ENCODE measurements around the gene SLIT1. TPM values are rescaled to one million over a fixed set of nuclear protein-coding genes. Genes with fewer than 3 reads are reported as not detected.

Gene SLIT1
- total and polyA plus RNA-seq, 3 donors from 2014 or later: 1.9 to 4.6 (median 2.5) TPM

DNA sequence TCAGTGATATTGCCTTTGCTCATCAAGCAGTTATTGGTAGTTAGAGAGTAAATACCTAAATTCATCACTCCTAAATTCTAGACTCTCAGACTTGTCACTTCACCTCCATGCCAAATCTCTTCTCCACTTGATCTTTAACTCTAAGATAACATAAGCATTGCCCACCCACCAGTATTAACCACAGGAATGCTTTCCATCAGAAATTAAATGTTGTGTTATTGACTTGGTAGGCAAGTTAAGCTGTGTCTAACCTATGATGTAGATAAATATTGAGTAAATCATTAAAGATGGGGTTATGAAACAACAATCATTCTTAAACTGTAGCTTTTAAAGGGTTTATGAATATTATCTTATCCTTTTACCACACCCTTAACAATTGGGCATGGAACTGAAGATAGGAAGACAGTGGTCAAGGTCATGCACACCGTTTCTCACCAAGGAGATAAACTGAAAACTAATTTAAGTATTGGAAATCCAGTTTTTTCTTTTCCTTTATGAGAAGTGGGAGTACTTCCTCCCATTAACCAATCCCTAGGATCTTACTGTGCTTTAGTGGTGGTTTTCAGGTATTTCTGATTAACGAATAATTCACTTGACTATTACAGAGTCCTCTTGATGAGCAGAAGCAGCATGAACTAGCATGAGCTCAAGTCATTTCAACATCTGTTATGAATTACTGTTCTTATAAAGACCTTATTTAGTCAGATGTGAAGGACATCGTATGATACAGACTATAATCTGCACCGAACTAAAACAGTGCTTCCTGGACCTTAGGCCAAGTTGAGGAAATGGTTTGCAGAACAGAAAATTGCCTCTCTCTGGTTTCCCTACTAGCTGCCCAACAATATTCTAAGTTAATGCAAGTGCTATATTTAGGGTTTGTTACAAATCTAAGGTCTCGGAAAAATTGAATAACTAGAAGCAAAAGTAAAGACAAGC lies 211.7 kb downstream of the SLIT1 start:
- no peaks in the 10 kb centered on the region for H3K27me3 ChIP-seq
- 48 to 50% methylated on average over 5 of the region's 5 CpGs for WGBS, 2 donors
- no peak for TF ChIP-seq POLR2A (IDR thresholded peaks at IDR 0.05)
- DNase-seq: no peak
- H3K27ac ChIP-seq: no peak overlapping the region
- H3K36me3 ChIP-seq (ENCODE audit: low read depth, missing control alignments): no peaks in the 10 kb centered on the region
- H3K4me3 ChIP-seq: no peak overlapping the region
- H3K9me3 ChIP-seq: no peaks in the 10 kb centered on the region
- no peaks in the 10 kb centered on the region for H3K4me1 ChIP-seq
- intact Hi-C loops (cut with DNase I; ENCODE audit: low total_unique reads): no loop called here

DNA sequence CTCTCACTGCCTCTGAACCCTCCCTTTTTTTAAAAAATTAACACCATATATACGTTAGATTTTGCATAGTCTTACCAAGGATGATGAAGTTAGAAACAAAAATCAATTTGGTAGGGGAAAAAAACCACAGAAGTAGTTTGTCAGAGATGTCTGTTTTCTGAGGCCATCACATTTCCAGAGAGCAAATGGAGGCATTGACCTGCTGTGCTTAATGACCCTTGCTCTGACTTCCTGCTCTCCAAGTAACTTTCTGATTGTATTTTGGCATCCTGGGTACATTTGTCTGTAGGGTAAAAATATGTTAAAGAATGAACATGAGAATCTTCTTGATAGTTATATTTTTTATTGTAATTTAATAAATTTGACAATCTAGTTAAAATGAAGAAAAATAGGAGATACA lies 213.5 kb downstream of the SLIT1 start:
- 83 to 88% methylated on average over 1 of the region's 1 CpG for WGBS, 2 donors
- intact Hi-C loops (cut with DNase I; ENCODE audit: low total_unique reads): no loop called here
- no peaks in the 10 kb centered on the region for H3K36me3 ChIP-seq (ENCODE audit: low read depth, missing control alignments)
- no peaks in the 10 kb centered on the region for H3K27me3 ChIP-seq
- no peaks in the 10 kb centered on the region for H3K9me3 ChIP-seq
- DNase-seq: no peak
- TF ChIP-seq, protein P1, sequence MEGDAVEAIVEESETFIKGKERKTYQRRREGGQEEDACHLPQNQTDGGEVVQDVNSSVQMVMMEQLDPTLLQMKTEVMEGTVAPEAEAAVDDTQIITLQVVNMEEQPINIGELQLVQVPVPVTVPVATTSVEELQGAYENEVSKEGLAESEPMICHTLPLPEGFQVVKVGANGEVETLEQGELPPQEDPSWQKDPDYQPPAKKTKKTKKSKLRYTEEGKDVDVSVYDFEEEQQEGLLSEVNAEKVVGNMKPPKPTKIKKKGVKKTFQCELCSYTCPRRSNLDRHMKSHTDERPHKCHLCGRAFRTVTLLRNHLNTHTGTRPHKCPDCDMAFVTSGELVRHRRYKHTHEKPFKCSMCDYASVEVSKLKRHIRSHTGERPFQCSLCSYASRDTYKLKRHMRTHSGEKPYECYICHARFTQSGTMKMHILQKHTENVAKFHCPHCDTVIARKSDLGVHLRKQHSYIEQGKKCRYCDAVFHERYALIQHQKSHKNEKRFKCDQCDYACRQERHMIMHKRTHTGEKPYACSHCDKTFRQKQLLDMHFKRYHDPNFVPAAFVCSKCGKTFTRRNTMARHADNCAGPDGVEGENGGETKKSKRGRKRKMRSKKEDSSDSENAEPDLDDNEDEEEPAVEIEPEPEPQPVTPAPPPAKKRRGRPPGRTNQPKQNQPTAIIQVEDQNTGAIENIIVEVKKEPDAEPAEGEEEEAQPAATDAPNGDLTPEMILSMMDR (IDR thresholded peaks at IDR 0.05): no peak
- TF ChIP-seq POLR2A (IDR thresholded peaks at IDR 0.05): no peak
- no peaks in the 10 kb centered on the region for H3K4me1 ChIP-seq
- H3K27ac ChIP-seq: no peak overlapping the region
- no peak overlapping the region for H3K4me3 ChIP-seq

DNA sequence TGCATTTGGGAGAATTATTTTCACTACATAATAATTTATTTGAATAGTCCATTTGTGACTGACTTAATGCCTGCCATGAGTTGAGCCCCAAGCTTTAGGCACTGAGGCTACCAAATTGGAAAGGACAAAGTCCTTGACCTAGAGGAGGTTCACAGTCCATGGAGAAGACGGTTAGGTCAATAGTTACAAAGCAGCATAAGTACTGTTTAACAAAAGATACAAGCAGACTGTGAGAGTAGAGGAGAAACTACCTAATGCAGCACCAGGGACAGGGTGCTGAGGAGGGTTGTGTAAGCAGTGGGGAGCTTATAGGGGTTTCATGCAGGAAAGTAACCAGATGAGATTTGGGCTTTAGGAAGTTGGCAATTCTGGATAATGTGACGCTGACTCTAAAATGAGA lies 214.4 kb downstream of the SLIT1 start:
- 59 to 69% methylated on average over 2 of the region's 2 CpGs for WGBS, 2 donors
- TF ChIP-seq POLR2A (IDR thresholded peaks at IDR 0.05): no peak
- TF ChIP-seq, protein P1 (IDR thresholded peaks at IDR 0.05): no peak
- H3K36me3 ChIP-seq (ENCODE audit: low read depth, missing control alignments): no peaks in the 10 kb centered on the region

DNA sequence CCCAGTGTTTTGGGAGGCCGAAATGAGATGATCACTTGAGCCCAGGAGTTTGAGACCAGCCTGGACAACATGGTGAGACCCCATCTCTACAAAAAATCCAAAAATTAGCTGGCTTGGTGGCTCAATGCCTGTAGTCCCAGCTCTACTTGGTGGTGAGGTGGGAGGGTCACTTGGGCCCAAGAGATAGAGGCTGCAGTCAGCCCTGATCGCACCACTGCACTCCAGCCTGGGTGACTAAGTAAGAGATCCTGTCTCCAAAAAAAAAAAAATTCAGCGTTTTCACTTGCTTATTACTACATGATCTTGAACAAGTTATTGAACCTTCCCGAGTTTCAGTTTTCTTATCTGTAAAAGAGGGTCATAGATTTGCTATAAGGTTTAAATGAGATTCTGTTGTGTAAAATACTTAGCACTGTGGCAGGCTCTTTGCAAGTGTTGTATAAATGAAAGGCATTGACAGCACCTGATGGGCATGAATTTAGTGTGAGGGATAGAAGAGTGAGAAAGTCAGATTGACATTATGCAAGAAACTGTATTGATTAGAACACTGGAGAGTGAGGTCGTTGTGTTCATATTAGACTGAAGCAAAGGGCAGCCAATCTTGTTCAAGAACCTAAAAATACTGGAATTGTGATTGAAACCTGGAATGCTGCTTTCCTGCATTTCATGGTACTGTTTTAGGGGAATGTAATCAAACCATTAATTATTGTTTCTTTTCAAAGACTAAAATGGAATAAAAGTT lies 216.9 kb downstream of the SLIT1 start:
- Histone ChIP-seq H3K36me3 (ENCODE audit: low read depth, missing control alignments) (no peaks in the 10 kb centered on the region), H3K9me3 (no peaks in the 10 kb centered on the region), H3K4me3 (no peak overlapping the region), H3K27me3 (no peaks in the 10 kb centered on the region), H3K4me1 (no peaks in the 10 kb centered on the region), H3K27ac (no peak overlapping the region)
- WGBS, 2 donors: 81 to 90% methylated on average over 5 of the region's 5 CpGs
- no peak for DNase-seq
- intact Hi-C loops (cut with DNase I; ENCODE audit: low total_unique reads): no loop called here
- TF ChIP-seq, protein P1 (IDR thresholded peaks at IDR 0.05): no peak
- no peak for TF ChIP-seq POLR2A (IDR thresholded peaks at IDR 0.05)

More for the DNA sequence above, 214.4 kb downstream of the SLIT1 start:
- intact Hi-C loops (cut with DNase I; ENCODE audit: low total_unique reads): no loop called here
- Histone ChIP-seq H3K4me3 (no peak overlapping the region), H3K27me3 (no peaks in the 10 kb centered on the region), H3K27ac (no peak overlapping the region), H3K4me1 (no peaks in the 10 kb centered on the region), H3K9me3 (no peaks in the 10 kb centered on the region)
- DNase-seq: no peak

DNA sequence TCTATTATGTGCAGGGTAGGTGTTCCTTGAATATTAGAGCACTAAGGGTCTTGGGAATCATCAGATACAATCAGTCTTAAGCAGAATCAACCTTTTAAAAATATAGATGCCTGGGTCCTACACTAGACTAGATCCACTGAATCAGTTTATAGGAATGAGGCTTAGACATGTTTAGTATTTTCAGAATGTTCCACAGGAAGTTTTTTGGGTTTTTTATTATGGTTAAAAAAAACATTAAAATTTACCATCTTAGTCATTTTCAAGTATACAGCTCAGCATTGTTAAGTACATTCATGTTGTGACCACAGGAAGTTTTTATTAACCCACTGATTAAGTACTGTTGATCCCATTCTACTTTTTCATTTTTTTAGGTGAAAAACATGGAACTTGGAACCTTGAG lies 217.9 kb downstream of the SLIT1 start:
- Histone ChIP-seq H3K36me3 (ENCODE audit: low read depth, missing control alignments) (no peaks in the 10 kb centered on the region), H3K4me1 (no peaks in the 10 kb centered on the region), H3K4me3 (no peak overlapping the region), H3K27ac (no peak overlapping the region), H3K9me3 (no peaks in the 10 kb centered on the region), H3K27me3 (no peaks in the 10 kb centered on the region)
- TF ChIP-seq, protein P1 (IDR thresholded peaks at IDR 0.05): no peak
- TF ChIP-seq POLR2A (IDR thresholded peaks at IDR 0.05): no peak
- no peak for DNase-seq
- intact Hi-C loops (cut with DNase I; ENCODE audit: low total_unique reads): no loop called here

Measured in testis (tissue), 3 donors.